T-cell (primary cell): ENCODE results near the gene FBXL12. TPM values are rescaled to one million over a fixed set of nuclear protein-coding genes. Genes with fewer than 3 reads are reported as not detected.
A peak's percentile ranks its signal among the peaks of the same experiment; 100 is the strongest.

Source experiments
- ATAC-seq, 4 experiments: fragments of 200-7000 bp in 3 of 4; fragments of 150-1000 bp in 1 of 4; cut with Tn5 transposase; replicated peaks in 1 of 4; 1 replicate in 3 of 4; 2 replicates in 1 of 4; pipeline ENCODE4 v1.10.0; 2021; ENCODE audit warnings: moderate library complexity in 3 of 4, mild to moderate bottlenecking in 2 of 4, moderate number of reproducible peaks in 1 of 4
- CTCF ChIA-PET, 2 donors: fragments of 300-600 bp; sonication (Branson Sonifier 250); formaldehyde crosslinking; loops; one replicate each; lab custom pipeline; 2022; ENCODE audit warnings: antibody characterized with exemption in 2 of 2; lab: Charles Lee
- POLR2A ChIA-PET, 2 donors: fragments of 300-600 bp; sonication (Branson Sonifier 250); formaldehyde crosslinking; loops; one replicate each; lab custom pipeline; 2022; ENCODE audit warnings: antibody characterized with exemption in 2 of 2; lab: Charles Lee
- DNase-seq, 35 experiments: peaks; one replicate each; pipeline versions ENCODE4 v3.0.0 to v3.0.0-alpha.2; 2013 to 2023
- H3K27ac ChIP-seq: one replicate; pipeline ENCODE4 v1.5.1; 2013; ENCODE audit warnings: low read length
- H3K27me3 ChIP-seq, 2 experiments: replicated peaks in 1 of 2; 1 replicate in 1 of 2; 2 replicates in 1 of 2; pipeline versions ENCODE4 v1.6.1 to v1.7.0; 2013; ENCODE audit warnings: low read length in 1 of 2, mixed read lengths in 1 of 2; ENCODE audit not compliant: control insufficient read depth in 2 of 2, insufficient read depth in 2 of 2; ENCODE audit errors: extremely low read depth in 1 of 2
- H3K36me3 ChIP-seq, 2 donors: 1 replicate in 1 of 2; 2 replicates in 1 of 2; pipeline versions ENCODE4 v1.6.1 to v1.7.0; 2013; ENCODE audit warnings: low read length in 1 of 2; ENCODE audit not compliant: control insufficient read depth in 2 of 2, insufficient read depth in 1 of 2; ENCODE audit errors: extremely low read depth in 1 of 2
- H3K4me1 ChIP-seq, 2 experiments: 1 replicate in 1 of 2; 2 replicates in 1 of 2; pipeline versions ENCODE4 v1.6.1 to v1.7.0; 2013; ENCODE audit warnings: low read length in 2 of 2, mixed read lengths in 1 of 2; ENCODE audit not compliant: insufficient read depth in 2 of 2, control insufficient read depth in 1 of 2; ENCODE audit errors: extremely low read depth in 1 of 2
- H3K4me3 ChIP-seq, 2 donors: 1 replicate in 1 of 2; 2 replicates in 1 of 2; pipeline versions ENCODE4 v1.5.1 to v1.7.0; 2013; ENCODE audit warnings: mild to moderate bottlenecking in 2 of 2, low read length in 1 of 2, moderate library complexity in 1 of 2; ENCODE audit not compliant: control insufficient read depth in 1 of 2; ENCODE audit errors: extremely low read depth in 1 of 2
- H3K9me3 ChIP-seq: 2 replicates; pipeline ENCODE4 v1.7.0; 2013
- H3K27ac Mint-ChIP-seq, 2 donors: one replicate each; pipeline ENCODE4 v1.8.0; 2020 to 2021; ENCODE audit warnings: mild to moderate bottlenecking in 2 of 2, mixed read lengths in 2 of 2
- H3K27me3 Mint-ChIP-seq, 2 donors: one replicate each; pipeline ENCODE4 v1.8.0; 2021 to 2022; ENCODE audit warnings: mixed read lengths in 2 of 2
- H3K36me3 Mint-ChIP-seq: one replicate; pipeline ENCODE4 v1.8.0; 2021; ENCODE audit warnings: mixed read lengths
- H3K4me1 Mint-ChIP-seq, 3 donors: one replicate each; pipeline ENCODE4 v1.8.0; 2020 to 2022; ENCODE audit warnings: mixed read lengths in 3 of 3, mild to moderate bottlenecking in 1 of 3
- H3K4me3 Mint-ChIP-seq, 3 donors: one replicate each; pipeline ENCODE4 v1.8.0; 2020 to 2022; ENCODE audit warnings: mild to moderate bottlenecking in 3 of 3, mixed read lengths in 3 of 3, moderate library complexity in 3 of 3
- H3K9me3 Mint-ChIP-seq, 3 donors: one replicate each; pipeline ENCODE4 v1.8.0; 2020 to 2022; ENCODE audit warnings: mixed read lengths in 3 of 3
- WGBS: methylation state at CpG from one replicate; pipeline ENCODE4 v1.1.5; 2013; ENCODE audit warnings: missing lambda C conversion rate; ENCODE audit not compliant: insufficient coverage; 5-methylcytosine and 5-hydroxymethylcytosine counted together
- total RNA-seq, 35 experiments: library from RNA in 6 of 35; stranded (reverse) in 6 of 35; fragments of 120-200 nt in 1 of 35; gene quantifications; one replicate each; pipeline versions ENCODE4 v1.2.1 to v1.2.4 and lab custom pipeline; 2013 to 2026

Gene FBXL12
- total RNA-seq, 5 donors from 2014 or later (not counting 1 experiment from before 2014, with no cell fraction given) = 31.5 to 37.7 (median 35.0) TPM

DNA sequence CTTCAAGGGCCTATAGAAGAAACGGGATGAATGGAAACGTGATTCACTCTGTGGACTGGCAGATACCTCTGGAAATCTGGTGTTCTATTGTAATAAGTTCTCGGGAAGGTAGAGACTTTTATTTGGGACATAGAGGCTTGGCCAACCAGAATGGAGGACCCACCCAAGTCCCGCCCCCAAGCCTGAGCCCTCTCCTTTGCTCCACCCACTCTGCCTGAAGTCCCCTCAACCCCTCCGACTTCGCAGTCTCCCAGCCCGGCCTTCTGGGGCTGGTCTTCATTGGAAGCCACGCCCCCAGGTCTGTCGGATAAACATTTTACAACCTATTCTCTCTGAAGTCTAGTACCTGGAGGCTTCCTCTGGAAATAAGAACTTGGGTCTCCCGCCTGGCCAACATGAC lies 16.9 kb downstream of the FBXL12 start:
- peak overlapping the region in 1 of 2 donors; percentile 55 for H3K27ac Mint-ChIP-seq
- CTCF ChIA-PET = interaction anchor here in 1 of 2 donors (0.6 to 0.7 kb wide), 2 partner anchors 131 to 169 kb away, joined by 3 to 6 read pairs; no protein-coding TSS in a partner anchor

DNA sequence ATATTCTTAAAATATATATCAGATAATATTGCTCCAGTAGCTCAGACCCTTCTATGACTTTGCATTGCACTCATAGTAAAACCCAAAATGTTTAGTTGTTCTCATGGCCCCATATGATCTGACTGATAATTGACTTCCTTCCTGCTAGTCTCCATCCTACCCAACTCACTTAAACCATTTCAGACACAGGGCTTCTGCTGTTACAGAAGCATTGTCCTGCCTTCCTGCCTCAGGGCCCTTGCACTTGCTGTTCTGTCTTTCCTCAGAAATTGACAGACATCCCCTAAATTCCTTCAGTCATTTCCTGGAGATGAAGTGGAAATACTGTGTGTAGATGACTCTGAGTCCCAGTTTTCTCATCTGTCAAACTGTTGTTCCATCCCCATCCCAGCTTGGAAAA lies 19.7 kb downstream of the FBXL12 start:
- Mint-ChIP-seq H3K4me3 (no peak overlapping the region), H3K27ac (no peak overlapping the region), H3K36me3 (no peaks in the 10 kb centered on the region), H3K27me3 (no peaks in the 10 kb centered on the region), H3K4me1 (peaks cover 20 to 22% (median 20%) of the 10 kb centered on the region in 3 donors), H3K9me3 (no peaks in the 10 kb centered on the region)
- no peaks in the 10 kb centered on the region for H3K36me3 ChIP-seq
- H3K4me3 ChIP-seq = no peak overlapping the region
- CTCF ChIA-PET = interaction anchor here (0.5 to 1.6 kb wide), 8 partner anchors 10 to 593 kb away, joined by 3 to 8 read pairs (median 4); partner anchors contain the start of gene ZNF846 (in 1 of the 2)
- POLR2A ChIA-PET = interaction anchor here (0.5 to 0.8 kb wide), 4 partner anchors 16 to 173 kb away, joined by 3 to 10 read pairs (median 6); no protein-coding TSS in a partner anchor
- no peak overlapping the region for H3K27ac ChIP-seq
- H3K9me3 ChIP-seq = no peaks in the 10 kb centered on the region
- ATAC-seq (no peak), DNase-seq (no peak)
- H3K27me3 ChIP-seq = no peaks in the 10 kb centered on the region
- peaks cover 6 to 18% of the 10 kb centered on the region in 2 experiments for H3K4me1 ChIP-seq

More for the DNA sequence above, 16.9 kb downstream of the FBXL12 start:
- peaks cover 15 to 19% (median 18%) of the 10 kb centered on the region in 3 donors for H3K4me1 Mint-ChIP-seq
- Histone ChIP-seq H3K4me1 (peaks cover 6 to 24% of the 10 kb centered on the region in 2 experiments), H3K27me3 (no peaks in the 10 kb centered on the region), H3K4me3 (no peak overlapping the region), H3K9me3 (no peaks in the 10 kb centered on the region), H3K27ac (no peak overlapping the region), H3K36me3 (peaks cover 0 to 6% of the 10 kb centered on the region in 2 donors)
- no peak for ATAC-seq
- 91% methylated on average over 8 of the region's 10 CpGs for WGBS
- POLR2A ChIA-PET = interaction anchor here in 1 of 2 donors (0.7 kb wide), 1 partner anchor 16 kb away, joined by 5 read pairs; no protein-coding TSS in a partner anchor
- H3K27me3 Mint-ChIP-seq = no peaks in the 10 kb centered on the region
- no peak for DNase-seq
- H3K9me3 Mint-ChIP-seq = no peaks in the 10 kb centered on the region
- no peak overlapping the region for H3K4me3 Mint-ChIP-seq
- no peaks in the 10 kb centered on the region for H3K36me3 Mint-ChIP-seq

DNA sequence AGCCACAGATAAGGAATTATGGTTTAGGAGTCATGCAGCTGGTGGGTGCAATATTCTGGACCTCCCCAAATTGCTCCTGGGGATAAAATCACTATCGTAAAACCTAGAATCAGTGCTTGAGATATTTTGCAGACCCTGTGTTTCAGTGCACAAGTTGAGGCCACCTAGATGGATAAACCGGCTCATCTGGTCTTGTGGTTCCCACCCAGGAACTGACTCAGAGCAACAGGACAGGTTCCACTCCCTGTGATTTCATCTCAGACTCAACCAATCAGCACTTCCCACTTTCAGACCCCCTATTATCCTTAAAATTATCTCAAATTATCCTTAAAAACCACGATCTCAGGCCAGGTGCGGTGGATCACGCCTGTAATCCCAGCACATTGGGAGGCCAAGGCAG lies 21.0 kb downstream of the FBXL12 start:
- Mint-ChIP-seq H3K9me3 (no peaks in the 10 kb centered on the region), H3K36me3 (no peaks in the 10 kb centered on the region), H3K4me3 (no peak overlapping the region), H3K27me3 (no peaks in the 10 kb centered on the region), H3K27ac (no peak overlapping the region), H3K4me1 (peaks cover 22 to 28% (median 23%) of the 10 kb centered on the region in 3 donors)
- ChIA-PET CTCF (interaction anchor here in 1 of 2 donors (1.6 kb wide), 1 partner anchor 172 kb away, joined by 8 read pairs; no protein-coding TSS in a partner anchor), POLR2A (no interaction called here)
- no peak for ATAC-seq
- Histone ChIP-seq H3K36me3 (no peaks in the 10 kb centered on the region), H3K4me3 (no peak overlapping the region), H3K27me3 (no peaks in the 10 kb centered on the region), H3K9me3 (no peaks in the 10 kb centered on the region), H3K27ac (no peak overlapping the region), H3K4me1 (peaks cover 6 to 24% of the 10 kb centered on the region in 2 experiments)
- 92% methylated on average over 3 of the region's 5 CpGs for WGBS
- DNase-seq = no peak

DNA sequence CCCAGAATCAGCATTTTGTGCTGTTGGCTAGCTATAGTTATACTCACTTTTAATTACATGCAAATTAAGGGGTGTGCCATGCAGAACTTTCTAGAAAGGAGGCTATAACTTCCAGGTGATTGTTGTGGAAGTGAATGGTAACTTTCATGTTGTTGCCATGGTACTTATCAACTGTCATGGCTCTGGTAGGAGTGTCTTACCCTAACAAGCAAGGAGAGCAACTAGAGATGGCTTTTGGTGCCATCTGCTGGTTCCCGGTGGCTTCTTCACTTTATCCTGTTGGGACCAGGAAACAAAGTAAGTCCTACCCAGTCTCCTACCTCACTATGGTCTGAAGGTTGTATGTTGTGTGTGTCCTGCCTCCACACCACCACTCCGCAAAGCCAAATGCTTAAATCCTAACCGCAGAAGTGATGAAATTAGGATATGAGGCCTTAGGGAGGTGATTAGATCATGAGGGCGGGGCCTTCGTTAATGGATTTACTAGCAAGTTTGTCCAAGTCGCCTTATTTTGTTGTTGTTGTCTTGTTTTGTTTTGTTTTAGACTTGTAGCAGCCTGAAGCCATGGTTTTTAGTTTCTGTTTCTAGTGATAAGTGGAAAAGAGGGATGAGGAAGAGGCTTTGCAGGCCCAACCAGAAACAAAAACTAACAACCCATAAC lies 22.6 kb downstream of the FBXL12 start:
- Mint-ChIP-seq H3K9me3 (no peaks in the 10 kb centered on the region), H3K27ac (peak overlapping the region; percentile 81 to 89), H3K27me3 (no peaks in the 10 kb centered on the region), H3K36me3 (no peaks in the 10 kb centered on the region), H3K4me1 (peaks cover 25 to 38% (median 26%) of the 10 kb centered on the region in 3 donors), H3K4me3 (peak overlapping the region in 1 of 3 donors; percentile 26)
- WGBS = 96% methylated on average over 3 of the region's 6 CpGs
- ChIA-PET CTCF (interaction anchor here (0.5 to 1.3 kb wide), 7 partner anchors 27 to 662 kb away, joined by 3 to 12 read pairs (median 4); partner anchors contain the start of gene ZNF846 (in 1 of the 2)), POLR2A (interaction anchor here in 1 of 2 donors (0.5 to 0.6 kb wide), 2 partner anchors 29 to 170 kb away, joined by 4 read pairs; no protein-coding TSS in a partner anchor)
- H3K27me3 ChIP-seq = no peaks in the 10 kb centered on the region
- peaks cover 6 to 30% of the 10 kb centered on the region in 2 experiments for H3K4me1 ChIP-seq
- ATAC-seq = peak; percentile 26 to 46 (median 40)
- no peaks in the 10 kb centered on the region for H3K36me3 ChIP-seq
- H3K27ac ChIP-seq = peak overlapping the region; percentile 86
- no peak overlapping the region for H3K4me3 ChIP-seq
- peak; percentile 65 to 94 (median 84) for DNase-seq
- no peaks in the 10 kb centered on the region for H3K9me3 ChIP-seq

DNA sequence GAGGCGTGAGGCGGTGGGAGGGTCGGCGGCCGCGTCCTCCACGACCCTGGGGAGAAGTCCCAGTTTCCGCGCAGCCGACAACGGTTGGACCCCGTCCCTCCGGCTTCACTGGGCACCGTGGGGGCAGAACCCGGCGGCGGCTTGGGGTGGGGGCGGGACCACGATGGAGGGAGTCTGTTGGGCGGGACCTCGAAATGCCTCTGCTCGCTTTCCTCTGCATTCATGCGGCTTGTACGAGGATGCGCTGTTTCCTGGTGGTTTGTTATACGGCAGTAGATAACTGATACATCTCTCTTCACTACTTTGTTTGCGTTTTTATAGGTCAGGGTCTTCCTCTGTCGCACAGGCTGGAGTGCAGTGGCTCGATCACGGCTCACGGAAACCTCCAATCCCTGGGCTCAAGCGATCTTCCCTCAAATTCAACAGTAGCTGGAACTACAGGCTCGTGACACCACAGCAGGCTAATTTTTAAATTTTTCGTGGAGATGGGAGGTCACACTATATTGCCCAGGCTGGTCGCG lies 25.7 kb downstream of the FBXL12 start:
- H3K36me3 Mint-ChIP-seq = no peaks in the 10 kb centered on the region
- Histone ChIP-seq H3K4me1 (peaks cover 3 to 22% of the 10 kb centered on the region in 2 experiments), H3K27ac (peak overlapping the region; percentile 96), H3K4me3 (peak overlapping the region; percentile 51 to 87), H3K36me3 (no peaks in the 10 kb centered on the region), H3K27me3 (no peaks in the 10 kb centered on the region), H3K9me3 (no peaks in the 10 kb centered on the region)
- DNase-seq (peak in 31 of 35 experiments; percentile 39 to 78 (median 56)), ATAC-seq (peak; percentile 10 to 36 (median 26))
- peak overlapping the region; percentile 87 to 90 for H3K27ac Mint-ChIP-seq
- POLR2A ChIA-PET = no interaction called here
- no peaks in the 10 kb centered on the region for H3K27me3 Mint-ChIP-seq
- peak overlapping the region; percentile 76 to 90 (median 84) for H3K4me3 Mint-ChIP-seq
- WGBS = 22% methylated on average over 21 of the region's 36 CpGs
- H3K4me1 Mint-ChIP-seq = peaks cover 23 to 33% (median 27%) of the 10 kb centered on the region in 3 donors
- CTCF ChIA-PET = no interaction called here
- H3K9me3 Mint-ChIP-seq = no peaks in the 10 kb centered on the region
